HepG2 (cell line): Measurements from ENCODE around the gene RSPH10B. TPM values are rescaled to one million over a fixed set of nuclear protein-coding genes. Genes with fewer than 3 reads are reported as not detected.

Source experiments
- AKNA ChIP-seq: sonication (generic); formaldehyde crosslinking; IDR thresholded peaks from 2 replicates; pipeline ENCODE4 v1.4.0; 2020; ENCODE audit warnings: missing genetic modification reagents, borderline replicate concordance
- HES4 ChIP-seq: sonication (generic); formaldehyde crosslinking; IDR thresholded peaks from 2 replicates; pipeline ENCODE4 v1.9.0; 2021; ENCODE audit warnings: mild to moderate bottlenecking, missing genetic modification reagents, borderline replicate concordance
- HNRNPLL ChIP-seq: fragments of 200-400 bp; formaldehyde crosslinking; IDR thresholded peaks from 2 replicates; pipeline ENCODE4 v1.6.1; 2017; ENCODE audit warnings: mild to moderate bottlenecking, low read depth, low read length; ENCODE audit not compliant: poor library complexity, severe bottlenecking
- MED1 ChIP-seq: sonication (generic); formaldehyde crosslinking; IDR thresholded peaks from 2 replicates; pipeline ENCODE4 v1.4.0; 2020; ENCODE audit warnings: missing genetic modification reagents
- NCOA1 ChIP-seq: sonication (generic); formaldehyde crosslinking; IDR thresholded peaks from 2 replicates; pipeline ENCODE4 v1.9.0; 2021; ENCODE audit warnings: missing genetic modification reagents
- NR3C1 ChIP-seq: sonication (generic); formaldehyde crosslinking; IDR thresholded peaks from 2 replicates; pipeline ENCODE4 v1.4.0; 2020; ENCODE audit warnings: missing genetic modification reagents
- PAXIP1 ChIP-seq: sonication (generic); formaldehyde crosslinking; conservative IDR thresholded peaks from 2 replicates; pipeline ENCODE4 v1.4.0; 2020; ENCODE audit warnings: mild to moderate bottlenecking, missing genetic modification reagents, moderate library complexity
- SP1 ChIP-seq, 2 experiments: fragments of 450-650 bp in 1 of 2; sonication (generic) in 1 of 2; formaldehyde crosslinking in 1 of 2; IDR thresholded peaks; 2 replicates each; pipeline versions ENCODE4 v1.4.0 to v1.6.1; 2016 to 2020; ENCODE audit warnings: missing genetic modification reagents in 1 of 2
- XRCC5 ChIP-seq: fragments of 200-400 bp; formaldehyde crosslinking; optimal IDR thresholded peaks from 2 replicates; pipeline ENCODE3; 2017; ENCODE audit warnings: mild to moderate bottlenecking, low read length
- ZBTB38 ChIP-seq: sonication (generic); formaldehyde crosslinking; IDR thresholded peaks from 2 replicates; pipeline ENCODE4 v1.5.1; 2020; ENCODE audit warnings: mild to moderate bottlenecking, missing genetic modification reagents
- ZHX2 ChIP-seq, 2 experiments: sonication (generic) in 1 of 2; formaldehyde crosslinking in 1 of 2; IDR thresholded peaks; 2 replicates each; pipeline versions ENCODE4 v1.6.1 to v1.9.0; 2014 to 2022; ENCODE audit warnings: antibody characterized with exemption in 1 of 2, borderline replicate concordance in 1 of 2, inconsistent platforms in 1 of 2, low read depth in 1 of 2, missing genetic modification reagents in 1 of 2
- ZNF282 ChIP-seq: fragments of 450-650 bp; IDR thresholded peaks from 2 replicates; pipeline ENCODE4 v1.6.1; 2018; ENCODE audit not compliant: partially characterized antibody
- ZNF747 ChIP-seq: sonication (generic); formaldehyde crosslinking; IDR thresholded peaks from 2 replicates; pipeline ENCODE4 v1.8.1; 2023; ENCODE audit warnings: missing genetic modification reagents, mild to moderate bottlenecking, borderline replicate concordance
- polyA plus RNA-seq, 8 experiments: library from polyadenylated mRNA; depleted of rRNA in 3 of 8; stranded (reverse) in 7 of 8; unstranded in 1 of 8; fragments of >200 nt; fragmentation: Illumina TruSeq in 4 of 8; extraction: Trizol in 4 of 8; gene quantifications; 2 replicates each; pipeline versions ENCODE4 v1.2.1 to v1.2.3, GENCODE V29; 2011 to 2016; ENCODE audit warnings: low read depth in 4 of 8, missing spikeins in 1 of 8, mixed read lengths in 1 of 8; ENCODE audit not compliant: insufficient read depth in 1 of 8
- total RNA-seq, 5 experiments: library from RNA; depleted of rRNA; stranded (reverse); fragments of >200 nt; fragmentation: Illumina TruSeq; extraction: Trizol; gene quantifications; 2 replicates each; pipeline ENCODE4 v1.2.3, GENCODE V29; 2016; ENCODE audit warnings: low read depth in 1 of 5

The RSPH10B gene
- total and polyA plus RNA-seq, 2 of the 13 experiments (the other 11 are each of a cell fraction or from before 2014, with no cell fraction given): not detected

- TF ChIP-seq HNRNPLL (peak; percentile 63), ZNF282 (no peak), NCOA1 (peak; percentile 83), PAXIP1 (CRISPR knock-in tag) (peak; percentile 78), HES4 (CRISPR knock-in tag) (peak; percentile 100), ZHX2 (IDR thresholded peaks at IDR 0.05; ENCODE audit: low read depth) (peak; percentile 73), ZHX2 (CRISPR knock-in tag; IDR thresholded peaks at IDR 0.05; ENCODE audit: borderline replicate concordance) (peak; percentile 98), ZBTB38 (peak; percentile 99), MED1 (CRISPR knock-in tag) (peak; percentile 89), AKNA (CRISPR knock-in tag) (peak; percentile 97), ZNF747 (CRISPR knock-in tag) (peak; percentile 100), XRCC5 (no peak), NR3C1 (CRISPR knock-in tag) (no peak), SP1 (IDR thresholded peaks at IDR 0.05) (no peak), SP1 (CRISPR knock-in tag; IDR thresholded peaks at IDR 0.05) (peak; percentile 86)
These were observed 38.5 kb upstream of the RSPH10B start, which contains the start of the genes AIMP2 and PMS2 (continued) for GRCh38 chr7:6008668-6009611.
